H4 (cell line): ENCODE data around the gene NOP14. TPM values are rescaled to one million over a fixed set of nuclear protein-coding genes. Genes with fewer than 3 reads are reported as not detected.
"Not testable (repeated sequence)": the region's sequence is repeated elsewhere in the genome, so short reads cannot be mapped to it uniquely, and the experiment has no call there.

Experiments
- DNase-seq: peaks from one replicate; pipeline ENCODE4 v3.0.0-alpha.2; 2015; ENCODE audit warnings: low spot score
- total RNA-seq: library from RNA; depleted of rRNA; stranded (reverse); fragments of >200 nt; shearing (Covaris generic); gene quantifications from 2 replicates; pipeline ENCODE4 v1.2.3, GENCODE V29; 2014

NOP14 gene
- total RNA-seq, 1 experiment from 2014 or later = 18.8 TPM

GRCh38 chr4:2942532-2943363 lies 20.5 kb downstream of the NOP14 start:
- no peak for DNase-seq

DNA sequence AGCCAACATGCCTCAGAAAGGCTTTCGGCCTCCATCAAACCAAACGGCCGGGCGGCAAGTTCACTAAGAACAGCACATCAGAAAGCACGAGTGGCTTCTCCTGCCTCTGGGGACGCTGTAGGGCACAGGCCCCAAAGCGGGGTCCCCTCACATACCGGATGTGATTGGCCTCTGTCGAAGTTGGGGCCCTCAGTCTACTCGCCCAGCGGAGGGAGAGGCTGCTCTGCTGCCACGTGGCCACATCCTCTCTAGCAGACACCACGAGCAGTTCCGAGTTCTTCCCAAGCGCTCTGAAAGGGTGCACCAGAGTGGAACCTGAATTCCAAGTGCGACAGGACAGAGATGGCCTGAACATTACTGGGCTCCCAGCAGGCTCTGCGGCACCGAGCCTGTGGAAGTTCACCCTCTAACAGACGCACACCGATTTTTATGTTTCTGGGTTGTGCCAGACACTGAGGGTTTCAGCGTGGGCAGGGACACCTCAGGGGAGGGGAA lies 21.1 kb downstream of the NOP14 start:
- no peak for DNase-seq

DNA sequence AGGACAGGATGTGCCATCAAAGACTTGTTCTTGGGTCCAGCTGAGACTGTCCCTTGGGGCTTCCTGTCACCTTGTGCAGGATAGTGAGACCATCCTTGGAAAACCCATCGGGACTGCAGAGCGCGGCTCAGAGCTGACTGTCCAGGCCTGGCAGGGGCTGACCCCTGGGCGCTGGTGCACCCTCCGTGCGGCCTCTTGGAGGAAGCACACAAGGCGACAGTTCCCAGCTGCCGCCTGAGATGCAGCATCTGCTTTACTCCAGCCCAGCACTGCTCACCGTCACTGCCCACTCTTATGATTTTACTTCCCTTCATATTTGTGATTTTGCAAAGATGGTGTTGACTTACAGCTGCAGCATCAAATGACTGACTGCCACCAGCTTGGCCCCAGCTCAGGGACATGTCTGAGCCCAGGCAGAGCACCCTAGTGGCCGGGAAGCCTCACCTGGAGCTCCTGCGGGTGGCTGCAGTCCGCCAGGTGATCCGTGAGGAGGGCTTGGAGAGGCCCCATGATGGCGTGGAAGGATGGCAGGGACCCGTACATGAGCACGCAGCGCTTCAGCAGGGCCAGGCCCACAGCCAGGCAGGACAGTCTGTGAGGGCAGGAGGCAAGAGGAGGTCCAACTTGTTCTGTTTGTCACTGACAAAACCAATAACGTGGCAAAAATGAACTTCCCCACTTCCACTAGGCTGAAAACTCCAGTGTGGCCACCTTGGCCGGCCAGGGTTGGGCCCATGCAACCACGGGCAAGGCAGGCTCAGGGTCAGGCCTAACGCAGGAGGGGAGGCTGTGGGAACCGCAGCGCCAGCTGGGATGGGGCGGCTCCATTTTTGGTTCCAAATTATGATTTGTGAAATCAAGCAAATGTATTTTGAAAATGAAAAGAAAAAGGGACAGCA lies 21.8 kb downstream of the NOP14 start:
- DNase-seq = no peak

DNA sequence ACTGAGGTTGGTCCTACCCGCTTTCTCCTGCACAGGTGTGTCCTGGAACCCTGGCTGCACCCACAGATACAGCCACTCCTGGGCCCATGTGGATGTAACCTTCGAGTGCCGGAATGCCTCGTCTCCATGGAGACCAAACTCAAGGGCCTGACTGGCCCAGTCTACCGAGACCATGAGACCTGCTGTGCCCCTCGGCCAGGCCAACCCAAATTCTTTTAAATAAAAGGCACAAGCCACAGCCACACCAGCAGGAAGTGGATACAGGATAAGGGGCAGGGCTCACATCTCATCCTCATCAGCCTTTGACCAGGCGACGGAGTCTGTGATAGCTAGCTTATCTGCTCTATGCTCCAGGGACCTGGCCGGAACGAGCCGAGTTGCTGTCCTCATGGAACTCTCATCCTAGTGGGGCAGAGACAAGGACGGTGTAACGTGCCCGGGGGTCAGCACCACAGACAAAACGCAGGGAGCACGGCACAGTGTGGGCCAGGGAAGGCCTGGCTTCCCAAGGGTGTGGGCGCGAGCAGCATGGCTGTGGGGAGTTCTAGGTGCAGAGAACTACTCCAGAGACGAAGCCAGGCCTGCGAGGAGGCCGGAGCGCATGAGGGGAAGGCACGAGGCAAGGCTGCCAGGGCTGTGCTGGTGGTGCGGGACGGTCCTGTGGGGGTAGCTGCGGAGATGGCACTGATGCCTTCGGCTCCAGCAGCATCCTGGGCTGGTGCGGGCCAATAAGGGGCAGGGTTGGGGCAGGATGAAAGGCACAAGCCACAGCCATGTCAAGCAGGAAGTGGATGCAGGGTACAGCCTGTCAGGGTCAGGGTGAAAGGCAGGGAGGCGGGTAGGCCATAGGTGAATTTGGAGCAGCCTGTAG lies 22.7 kb downstream of the NOP14 start:
- no peak for DNase-seq

- no peak for DNase-seq
These were observed 23.6 kb downstream of the NOP14 start for GRCh38 chr4:2939383-2940243.

- no peak for DNase-seq
These were observed 24.3 kb downstream of the NOP14 start for GRCh38 chr4:2938906-2939305.

DNA sequence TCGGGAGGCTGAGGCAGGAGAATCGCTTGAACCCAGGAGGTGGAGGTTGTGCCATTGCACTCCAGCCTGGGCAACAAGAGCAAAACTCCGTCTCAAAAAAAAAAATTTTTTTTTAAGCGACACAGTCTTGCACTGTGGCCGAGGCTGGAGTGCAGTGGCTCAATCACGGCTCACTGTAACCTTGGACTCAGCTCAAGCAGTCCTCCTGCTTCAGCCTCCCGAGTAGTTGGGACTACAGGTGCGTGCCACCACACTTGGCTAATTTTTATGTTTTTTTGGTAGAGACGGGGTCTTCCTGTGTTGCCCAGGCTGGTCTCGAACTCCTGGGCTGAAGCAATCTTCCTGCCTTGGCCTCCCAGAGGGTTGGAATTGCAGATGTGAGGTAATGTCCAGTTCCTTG lies 24.8 kb downstream of the NOP14 start:
- DNase-seq = not testable (repeated sequence)

GRCh38 chr4:2937986-2938385 lies 25.2 kb downstream of the NOP14 start:
- no peak for DNase-seq

DNA sequence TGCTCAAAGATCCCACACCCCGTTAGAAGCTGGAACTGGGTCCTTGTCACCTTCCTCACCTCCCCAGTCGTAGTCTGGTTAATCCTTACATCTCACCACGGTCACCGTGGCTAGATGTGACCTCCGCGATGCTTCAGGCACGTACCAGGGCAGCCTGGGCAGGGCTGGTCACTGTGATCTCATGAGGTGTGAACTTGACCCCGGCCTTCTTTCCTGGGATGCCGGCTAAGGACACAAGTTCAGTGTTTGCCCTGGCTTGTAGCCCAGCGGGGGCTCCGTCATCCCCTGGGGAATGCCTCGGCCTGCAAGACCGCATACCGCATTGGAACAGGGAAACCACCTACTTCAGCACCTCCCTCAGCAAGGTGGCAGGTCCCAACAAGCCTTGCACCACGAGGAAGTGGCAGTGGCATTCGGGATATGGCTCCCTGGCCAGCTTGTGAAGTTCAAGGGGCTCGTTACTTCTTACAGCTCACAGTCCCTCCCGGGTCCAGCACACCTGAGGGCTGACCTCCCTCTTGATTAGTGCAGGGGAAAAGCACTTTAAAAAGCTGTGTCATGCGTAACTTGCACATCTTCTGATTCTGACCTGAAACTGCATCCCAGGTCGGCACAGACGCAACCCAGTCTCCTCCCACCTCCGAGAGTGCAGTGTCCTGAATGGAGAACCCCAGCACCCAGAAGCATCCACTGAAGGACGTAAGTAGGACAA lies 25.9 kb downstream of the NOP14 start:
- DNase-seq = peak; percentile 19

GRCh38 chr4:2936773-2937145 lies 26.4 kb downstream of the NOP14 start:
- peak; percentile 28 for DNase-seq

DNA sequence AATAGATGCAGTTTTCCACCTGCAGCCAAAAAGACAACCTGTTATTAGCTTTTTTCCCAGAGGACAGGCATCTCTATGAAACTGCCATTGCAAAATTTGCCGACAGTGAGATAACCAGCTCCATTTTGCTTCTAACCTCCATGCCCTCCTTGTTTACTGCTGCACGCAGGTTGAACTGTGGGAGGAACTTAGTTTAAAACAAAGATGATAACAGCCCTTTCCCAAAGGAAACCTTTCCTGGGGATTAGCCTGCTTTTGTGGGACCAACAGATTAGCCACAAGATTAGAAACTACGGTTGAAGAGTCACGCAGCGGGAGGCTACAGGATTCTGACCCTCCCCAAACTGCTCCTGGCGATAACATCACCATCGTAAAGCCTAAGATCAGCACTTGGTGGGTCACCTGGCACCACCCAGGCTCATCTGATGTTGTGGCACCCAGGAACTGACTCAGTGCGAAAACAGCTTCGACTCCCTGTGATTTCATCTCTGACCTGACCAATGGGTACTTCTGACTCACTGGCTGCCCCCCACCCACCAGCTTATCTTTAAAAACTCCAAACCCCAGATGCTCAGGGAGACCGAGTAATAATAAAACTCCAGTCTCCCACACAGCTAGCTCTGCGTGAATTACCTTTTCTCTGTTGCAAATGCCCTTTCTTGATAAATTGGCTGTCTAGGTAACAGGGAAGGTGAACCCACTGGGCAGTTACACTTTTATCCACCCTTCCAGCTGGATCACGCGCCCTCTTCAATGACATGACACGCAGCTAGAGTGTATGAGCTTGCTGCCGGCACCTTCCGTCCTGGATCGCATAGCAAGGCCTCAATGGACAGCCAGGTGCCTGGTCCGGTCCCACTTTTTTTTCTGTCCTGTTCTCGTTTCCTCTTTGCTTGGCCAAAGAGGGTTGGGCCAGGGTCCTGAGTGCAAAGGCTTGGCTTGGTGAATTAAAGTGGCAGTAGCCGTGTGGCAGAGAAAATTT lies 27.2 kb downstream of the NOP14 start:
- DNase-seq = no peak

DNA sequence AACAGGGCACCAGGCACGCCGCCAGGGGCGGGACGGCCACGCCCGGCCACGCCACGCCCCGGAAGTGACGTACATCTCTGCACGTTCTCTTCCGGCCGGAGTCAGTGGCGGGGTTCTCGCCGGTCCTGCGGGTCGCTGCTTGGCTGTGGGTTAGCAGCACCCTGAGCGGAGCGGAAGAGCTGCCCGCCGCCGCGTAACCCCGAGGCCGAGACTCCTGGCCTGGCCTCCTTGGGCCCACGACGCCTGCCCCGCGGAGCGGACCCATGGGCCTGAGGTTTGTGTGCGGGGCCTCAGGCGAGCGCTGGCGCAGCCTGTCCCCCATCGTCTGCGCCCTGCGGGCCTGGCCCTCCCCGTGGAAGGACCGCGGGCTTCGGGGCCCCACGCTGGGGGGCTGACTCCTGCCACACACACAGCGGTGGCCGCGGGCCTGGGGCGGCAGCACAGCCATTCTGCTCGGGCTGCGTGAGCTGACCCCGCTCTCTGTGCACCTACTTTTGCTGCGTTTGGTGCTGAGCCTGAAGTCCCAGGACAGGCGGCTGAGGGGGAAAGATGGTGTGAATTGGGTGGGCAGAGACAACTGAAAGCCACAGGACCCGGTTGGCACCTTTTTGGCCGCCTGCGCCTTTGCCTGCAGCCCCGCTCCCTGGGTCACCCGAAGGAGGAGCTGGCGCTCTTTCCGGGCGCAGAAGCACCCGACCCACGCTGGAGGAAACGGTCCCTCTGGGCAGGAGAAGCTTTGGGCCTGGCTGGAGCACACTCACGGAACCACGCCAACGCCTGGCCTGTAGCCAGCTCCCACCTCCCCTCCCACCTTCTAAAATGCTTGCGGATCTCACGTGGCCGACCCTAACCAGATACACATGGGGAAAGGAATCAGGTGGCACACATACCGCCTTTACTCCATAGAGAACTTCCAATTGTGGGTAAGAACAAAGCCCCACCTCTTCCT lies 28.1 kb downstream of the NOP14 start:
- DNase-seq = peak; percentile 91

DNA sequence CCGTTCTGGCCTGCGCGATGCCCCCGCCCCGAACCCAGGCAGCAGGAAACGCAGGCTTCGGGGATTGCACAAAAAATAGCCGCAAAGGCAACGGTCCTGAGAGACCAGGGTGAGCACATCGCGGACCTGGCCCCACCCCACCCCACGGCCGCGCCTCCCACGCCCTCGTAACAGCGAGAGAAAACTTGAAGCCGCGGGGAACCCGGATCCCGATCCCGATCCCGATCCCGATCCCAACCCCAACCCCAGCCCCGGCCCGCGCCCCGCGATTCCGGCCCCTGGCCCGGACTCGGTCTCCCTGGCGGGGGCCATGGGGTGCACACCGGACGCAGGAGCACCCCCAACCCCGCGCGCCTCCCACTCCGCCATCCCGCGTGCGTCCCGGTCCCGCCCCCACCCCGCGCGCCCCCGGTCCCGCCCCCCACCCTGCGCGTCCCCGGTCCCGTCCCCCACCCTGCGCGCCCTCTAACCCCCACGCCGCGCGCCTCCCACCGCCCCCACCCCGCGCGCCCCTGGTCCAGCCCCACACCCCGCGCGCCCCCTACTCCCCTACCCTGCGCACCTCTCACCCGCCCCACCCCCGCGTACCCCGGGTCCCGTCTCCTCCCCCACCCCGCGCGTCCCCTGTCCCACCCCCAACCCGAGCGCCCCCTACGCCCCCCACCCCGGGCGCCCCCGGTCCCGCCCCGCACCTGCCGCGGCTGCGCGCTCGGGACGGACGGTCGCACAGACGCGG lies 29.0 kb downstream of the NOP14 start:
- DNase-seq = no peak

DNA sequence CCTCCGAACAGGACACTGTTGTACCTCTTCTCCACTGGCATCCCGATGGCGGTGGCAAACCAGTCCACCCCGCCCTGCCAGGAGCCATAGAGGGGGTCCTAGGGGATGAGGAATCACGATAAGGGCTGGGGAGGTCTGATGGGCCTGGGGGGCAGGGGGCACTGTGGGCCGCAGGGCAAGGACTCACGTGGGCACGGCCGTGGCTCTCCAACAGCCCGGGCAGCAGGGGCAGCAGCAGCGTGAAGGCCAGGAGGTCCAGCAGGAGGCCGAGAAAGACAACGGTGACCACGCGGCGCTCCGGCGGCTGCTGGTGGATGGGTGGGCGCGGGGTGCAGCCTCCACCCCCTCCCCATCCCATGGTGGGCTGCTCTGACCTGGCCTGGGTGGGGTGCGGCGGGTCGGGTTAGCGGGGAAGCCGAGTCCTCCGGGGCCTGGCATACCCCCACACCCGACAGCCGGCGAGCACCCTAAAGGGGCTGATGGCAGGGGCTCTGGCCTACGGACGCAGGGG lies 29.6 kb downstream of the NOP14 start:
- no peak for DNase-seq

- DNase-seq = no peak
These were observed 30.1 kb downstream of the NOP14 start for GRCh38 chr4:2932951-2933565.

DNA sequence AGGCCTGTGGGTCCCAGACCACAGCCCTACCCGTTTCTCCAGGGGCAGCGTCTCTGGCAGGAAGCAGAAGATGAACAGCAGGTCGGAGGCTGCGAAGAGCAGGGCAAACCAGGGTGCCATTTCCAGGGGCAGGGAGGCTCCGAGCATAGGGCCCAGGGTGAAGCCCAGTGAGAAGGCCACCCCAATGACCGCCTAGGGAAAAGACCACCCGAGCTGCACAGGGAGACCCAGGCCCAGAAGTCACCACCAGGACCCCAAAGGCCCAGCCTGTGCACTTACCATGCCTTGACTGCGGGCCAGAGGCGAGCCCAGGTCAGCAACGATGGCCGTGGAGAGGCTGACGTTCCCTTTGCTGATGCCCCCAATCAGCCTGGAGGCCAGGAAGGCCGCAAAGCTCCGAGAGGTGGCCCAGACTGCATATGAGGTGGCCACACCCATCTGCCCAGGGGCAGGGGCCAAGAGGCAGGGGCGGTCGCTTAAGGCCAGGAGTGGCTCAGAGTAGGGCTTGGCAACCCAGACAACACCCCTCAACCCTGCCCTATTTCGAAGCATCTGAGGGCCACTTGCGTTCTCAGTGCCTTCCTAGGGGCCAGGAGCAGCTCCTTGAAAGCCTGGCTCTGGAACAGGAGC lies 30.8 kb downstream of the NOP14 start:
- DNase-seq = no peak
